IPS-18a (cell line): ENCODE measurements around the gene GLRX5.

ENCODE experiments used
- H3K27ac ChIP-seq: one replicate; pipeline ENCODE4 v1.5.1; 2013; ENCODE audit warnings: low read length
- H3K27me3 ChIP-seq: one replicate; pipeline ENCODE4 v1.6.1; 2013; ENCODE audit warnings: mild to moderate bottlenecking, low read length; ENCODE audit not compliant: control insufficient read depth, insufficient read depth
- H3K36me3 ChIP-seq: one replicate; pipeline ENCODE4 v1.6.1; 2013; ENCODE audit warnings: low read depth, low read length; ENCODE audit not compliant: control insufficient read depth
- H3K4me1 ChIP-seq: one replicate; pipeline ENCODE4 v1.6.1; 2013; ENCODE audit warnings: low read depth, low read length; ENCODE audit not compliant: control insufficient read depth
- H3K4me3 ChIP-seq: one replicate; pipeline ENCODE4 v1.5.1; 2013; ENCODE audit warnings: low read length
- H3K9ac ChIP-seq: one replicate; pipeline ENCODE4 v1.6.1; 2013; ENCODE audit warnings: mild to moderate bottlenecking, low read length, moderate library complexity
- H3K9me3 ChIP-seq: one replicate; pipeline ENCODE4 v1.6.1; 2013; ENCODE audit warnings: low read depth, low read length; ENCODE audit not compliant: control insufficient read depth

Gene GLRX5

GRCh38 chr14:95534299-95535225, at the start of gene GLRX5:
Gene GLRX5 (plus strand): TSS chr14:95535050. CDS start chr14:95535090, 40 bp downstream.
- Histone ChIP-seq H3K4me3 (peak within 1 kb of the TSS; percentile 96), H3K4me1 (peaks cover 21% of the 10 kb centered on the region), H3K27me3 (no peaks in the 10 kb centered on the region), H3K9ac (peak within 1 kb of the TSS; percentile 93), H3K36me3 (peaks cover 10% of the 10 kb centered on the region), H3K27ac (peak within 1 kb of the TSS; percentile 65), H3K9me3 (no peaks in the 10 kb centered on the region)

DNA sequence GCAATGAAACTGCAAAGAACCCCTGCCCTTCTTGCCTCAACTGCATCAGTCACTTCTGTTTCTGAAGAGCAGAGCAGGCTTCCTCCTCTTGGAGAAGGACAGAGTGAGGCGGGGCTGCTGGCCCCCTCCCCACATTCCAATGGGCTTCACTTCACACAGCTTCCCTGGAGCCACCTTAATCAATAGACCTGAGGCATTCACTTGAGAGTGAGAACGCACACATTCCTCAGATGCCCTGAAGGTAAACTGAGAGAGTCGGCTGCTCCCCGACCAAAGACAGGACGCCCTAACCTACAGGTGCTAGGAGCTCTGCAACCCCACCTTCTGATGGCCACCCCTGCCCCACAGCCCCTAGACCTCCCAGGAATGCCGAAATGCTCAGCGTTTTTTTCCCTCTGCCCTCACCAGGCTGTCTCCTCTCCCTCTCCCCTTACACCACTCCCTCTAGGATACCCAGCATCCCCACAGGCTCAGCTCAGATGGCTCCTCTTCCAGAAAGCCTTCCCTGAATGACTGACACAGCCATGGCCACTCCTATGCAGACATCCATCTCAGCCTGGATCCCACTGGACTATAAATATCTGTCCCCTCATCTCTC, 49.5 kb upstream of the GLRX5 start:
- Histone ChIP-seq H3K4me3 (no peak overlapping the region), H3K36me3 (no peaks in the 10 kb centered on the region), H3K4me1 (no peaks in the 10 kb centered on the region), H3K9me3 (no peaks in the 10 kb centered on the region), H3K9ac (no peak overlapping the region), H3K27ac (no peak overlapping the region), H3K27me3 (no peaks in the 10 kb centered on the region)

- no peaks in the 10 kb centered on the region for H3K36me3 ChIP-seq
- H3K4me1 ChIP-seq = no peaks in the 10 kb centered on the region
- H3K27ac ChIP-seq = no peak overlapping the region
- no peaks in the 10 kb centered on the region for H3K27me3 ChIP-seq
- no peak overlapping the region for H3K9ac ChIP-seq
- no peak overlapping the region for H3K4me3 ChIP-seq
- H3K9me3 ChIP-seq = no peaks in the 10 kb centered on the region
Observed at GRCh38 chr14:95486875-95487668, 47.8 kb upstream of the GLRX5 start.

- Histone ChIP-seq H3K4me1 (no peaks in the 10 kb centered on the region), H3K27ac (no peak overlapping the region), H3K9me3 (no peaks in the 10 kb centered on the region), H3K27me3 (no peaks in the 10 kb centered on the region), H3K36me3 (no peaks in the 10 kb centered on the region), H3K4me3 (no peak overlapping the region), H3K9ac (no peak overlapping the region)
Observed at GRCh38 chr14:95487669-95488084, 47.2 kb upstream of the GLRX5 start.

DNA sequence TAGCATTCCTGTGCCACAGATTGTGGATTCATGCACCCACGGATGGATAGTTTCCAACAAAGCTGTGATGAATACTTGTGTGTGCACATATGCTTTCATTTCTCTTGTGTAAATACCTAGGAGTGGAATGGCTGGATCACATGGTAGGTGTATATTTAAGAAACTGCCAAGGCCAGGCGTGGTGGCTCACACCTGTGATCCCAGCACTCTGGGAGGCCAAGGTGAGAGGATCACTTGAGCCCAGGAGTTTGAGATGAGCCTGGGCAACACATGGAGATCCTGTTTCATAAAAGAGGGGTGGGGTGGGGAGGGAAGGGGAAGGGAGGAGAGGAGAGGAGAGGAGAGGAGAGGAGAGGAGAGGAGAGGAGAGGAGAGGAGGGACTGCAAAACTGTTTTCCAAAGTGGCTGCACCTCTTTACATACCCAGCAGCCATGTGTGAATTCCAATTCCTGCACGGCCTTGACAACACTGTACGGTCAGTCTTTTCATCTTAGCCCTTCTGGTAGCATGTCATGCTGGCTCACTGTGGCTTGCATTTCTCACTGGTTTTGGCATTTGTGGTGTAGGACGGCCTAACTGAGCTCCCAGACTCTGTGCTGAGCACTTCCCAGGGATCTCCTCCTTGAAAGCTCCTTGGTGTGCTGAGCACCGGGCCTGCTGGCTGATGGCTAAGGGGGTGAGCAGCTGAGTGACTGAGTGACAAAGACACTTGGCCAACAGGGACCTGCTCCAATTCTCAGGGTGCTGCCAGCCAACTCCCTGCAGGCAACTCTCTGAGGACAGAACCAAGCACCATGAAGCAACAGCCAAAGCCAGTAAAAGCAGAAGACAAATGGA, 46.3 kb upstream of the GLRX5 start:
- no peak overlapping the region for H3K4me3 ChIP-seq
- no peaks in the 10 kb centered on the region for H3K9me3 ChIP-seq
- no peaks in the 10 kb centered on the region for H3K4me1 ChIP-seq
- H3K27ac ChIP-seq = no peak overlapping the region
- H3K36me3 ChIP-seq = no peaks in the 10 kb centered on the region
- H3K27me3 ChIP-seq = no peaks in the 10 kb centered on the region
- no peak overlapping the region for H3K9ac ChIP-seq

- H3K27ac ChIP-seq = no peak overlapping the region
- H3K4me3 ChIP-seq = no peak overlapping the region
- no peaks in the 10 kb centered on the region for H3K27me3 ChIP-seq
- H3K9me3 ChIP-seq = no peaks in the 10 kb centered on the region
- no peak overlapping the region for H3K9ac ChIP-seq
- H3K4me1 ChIP-seq = no peaks in the 10 kb centered on the region
- no peaks in the 10 kb centered on the region for H3K36me3 ChIP-seq
Observed at GRCh38 chr14:95489214-95490137, 45.4 kb upstream of the GLRX5 start.

- no peak overlapping the region for H3K9ac ChIP-seq
- H3K27me3 ChIP-seq = no peaks in the 10 kb centered on the region
- H3K36me3 ChIP-seq = no peaks in the 10 kb centered on the region
- no peaks in the 10 kb centered on the region for H3K9me3 ChIP-seq
- H3K4me1 ChIP-seq = no peaks in the 10 kb centered on the region
- no peak overlapping the region for H3K4me3 ChIP-seq
- H3K27ac ChIP-seq = no peak overlapping the region
Observed at GRCh38 chr14:95490138-95490509, 44.7 kb upstream of the GLRX5 start.

- Histone ChIP-seq H3K9ac (no peak overlapping the region), H3K9me3 (no peaks in the 10 kb centered on the region), H3K36me3 (no peaks in the 10 kb centered on the region), H3K4me3 (no peak overlapping the region), H3K27ac (no peak overlapping the region), H3K27me3 (no peaks in the 10 kb centered on the region), H3K4me1 (no peaks in the 10 kb centered on the region)
Observed at GRCh38 chr14:95490727-95491451, 44.0 kb upstream of the GLRX5 start.

DNA sequence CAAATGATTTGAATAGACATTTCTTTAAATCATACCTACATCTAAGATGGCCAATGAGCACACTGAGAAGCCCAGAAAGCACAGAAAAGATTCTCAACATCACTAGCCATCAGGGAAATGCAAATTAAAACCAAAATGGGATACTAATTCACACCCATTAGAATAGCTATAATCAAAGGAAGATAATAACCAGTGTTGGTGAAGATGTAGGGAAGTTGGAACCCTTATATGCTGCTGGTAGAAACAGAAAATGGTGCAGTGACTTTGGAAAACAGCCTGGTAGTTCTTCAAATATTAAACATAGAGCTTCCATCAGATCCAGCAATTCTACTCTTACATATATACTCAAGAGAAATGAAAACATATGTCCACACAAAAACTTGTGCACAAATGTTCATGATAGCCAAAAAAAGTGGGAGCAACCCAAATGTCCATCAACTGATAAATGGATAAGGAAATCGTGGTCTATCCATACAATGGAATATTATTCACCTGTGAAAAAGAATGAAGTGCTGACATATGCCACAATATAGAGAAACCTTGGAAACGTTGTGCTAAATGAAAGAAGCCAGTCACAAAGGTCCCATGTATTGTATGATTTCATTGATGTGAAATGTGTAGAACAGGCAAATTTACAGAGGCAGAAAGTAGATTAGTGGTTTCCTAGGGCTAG, 42.8 kb upstream of the GLRX5 start:
- Histone ChIP-seq H3K4me3 (no peak overlapping the region), H3K9ac (no peak overlapping the region), H3K4me1 (no peaks in the 10 kb centered on the region), H3K27me3 (no peaks in the 10 kb centered on the region), H3K36me3 (no peaks in the 10 kb centered on the region), H3K27ac (no peak overlapping the region), H3K9me3 (no peaks in the 10 kb centered on the region)
